GM12864 (cell line): ENCODE measurements around the gene C22orf23.
A peak's percentile ranks its signal among the peaks of the same experiment; 100 is the strongest.

Experiments
- DNase-seq: peaks from one replicate; pipeline ENCODE4 v3.0.0-alpha.2; 2011; ENCODE audit warnings: low read depth
- H3K4me3 ChIP-seq: 2 replicates; pipeline ENCODE4 v1.5.1; 2011; ENCODE audit warnings: mild to moderate bottlenecking, low read depth, low read length, control low read depth
- TF ChIP-seq, protein P1 (sequence below): IDR thresholded peaks from 2 replicates; pipeline ENCODE4 v1.5.1; 2011; ENCODE audit warnings: low read depth, mild to moderate bottlenecking, moderate library complexity, low read length, control low read depth, inconsistent platforms; ENCODE audit errors: missing control alignments

The C22orf23 gene

GRCh38 chr22:37940698-37941376, 12.6 kb downstream of the C22orf23 start:
- TF ChIP-seq, protein P1, sequence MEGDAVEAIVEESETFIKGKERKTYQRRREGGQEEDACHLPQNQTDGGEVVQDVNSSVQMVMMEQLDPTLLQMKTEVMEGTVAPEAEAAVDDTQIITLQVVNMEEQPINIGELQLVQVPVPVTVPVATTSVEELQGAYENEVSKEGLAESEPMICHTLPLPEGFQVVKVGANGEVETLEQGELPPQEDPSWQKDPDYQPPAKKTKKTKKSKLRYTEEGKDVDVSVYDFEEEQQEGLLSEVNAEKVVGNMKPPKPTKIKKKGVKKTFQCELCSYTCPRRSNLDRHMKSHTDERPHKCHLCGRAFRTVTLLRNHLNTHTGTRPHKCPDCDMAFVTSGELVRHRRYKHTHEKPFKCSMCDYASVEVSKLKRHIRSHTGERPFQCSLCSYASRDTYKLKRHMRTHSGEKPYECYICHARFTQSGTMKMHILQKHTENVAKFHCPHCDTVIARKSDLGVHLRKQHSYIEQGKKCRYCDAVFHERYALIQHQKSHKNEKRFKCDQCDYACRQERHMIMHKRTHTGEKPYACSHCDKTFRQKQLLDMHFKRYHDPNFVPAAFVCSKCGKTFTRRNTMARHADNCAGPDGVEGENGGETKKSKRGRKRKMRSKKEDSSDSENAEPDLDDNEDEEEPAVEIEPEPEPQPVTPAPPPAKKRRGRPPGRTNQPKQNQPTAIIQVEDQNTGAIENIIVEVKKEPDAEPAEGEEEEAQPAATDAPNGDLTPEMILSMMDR, result no peak
- no peak for DNase-seq
- H3K4me3 ChIP-seq, result no peak overlapping the region

- DNase-seq, result peak; percentile 40
- no peak overlapping the region for H3K4me3 ChIP-seq
- TF ChIP-seq, protein P1, result peak; percentile 97
Measured at GRCh38 chr22:37933711-37934376, 19.6 kb downstream of the C22orf23 start.

DNA sequence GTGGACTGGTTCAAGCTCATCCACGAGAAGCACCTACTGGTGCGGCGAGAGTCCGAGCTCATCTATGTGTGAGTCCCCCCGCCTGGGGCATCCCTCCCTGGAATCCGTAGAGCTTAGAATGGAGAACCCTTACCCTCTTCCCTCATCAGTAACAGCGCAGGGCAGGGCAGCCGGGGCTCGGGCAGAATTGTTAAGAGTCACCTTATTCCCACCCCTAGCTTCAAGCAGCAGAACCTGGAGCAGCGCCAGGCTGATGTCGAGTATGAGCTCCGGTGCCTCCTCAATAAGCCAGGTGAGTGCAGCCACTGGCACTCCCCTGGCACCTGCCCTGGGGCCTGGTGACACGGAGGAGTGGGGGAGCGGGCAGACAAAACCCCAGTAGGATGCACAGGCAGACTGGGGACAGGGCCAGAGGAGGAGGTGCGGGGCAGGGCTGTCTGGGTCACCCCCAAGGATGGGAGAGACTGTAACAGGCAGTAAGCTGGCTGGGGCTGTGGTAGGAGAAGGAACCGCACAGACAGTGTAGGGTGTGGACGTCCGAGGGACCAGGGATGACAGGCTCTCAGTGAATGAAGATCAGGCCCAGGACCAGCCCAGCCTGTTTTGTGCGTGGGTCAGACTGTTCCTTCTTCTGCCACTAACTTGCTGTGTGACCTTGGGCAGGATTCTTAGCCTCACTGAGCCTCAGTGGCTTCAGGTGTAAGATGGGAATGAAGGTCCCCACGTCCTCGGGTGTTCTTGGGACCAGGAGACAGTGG, 20.4 kb downstream of the C22orf23 start:
- TF ChIP-seq, protein P1, result no peak
- DNase-seq, result no peak
- H3K4me3 ChIP-seq, result no peak overlapping the region

GRCh38 chr22:37932401-37932800, 21.0 kb downstream of the C22orf23 start:
- TF ChIP-seq, protein P1, result no peak
- no peak overlapping the region for H3K4me3 ChIP-seq
- DNase-seq, result no peak

DNA sequence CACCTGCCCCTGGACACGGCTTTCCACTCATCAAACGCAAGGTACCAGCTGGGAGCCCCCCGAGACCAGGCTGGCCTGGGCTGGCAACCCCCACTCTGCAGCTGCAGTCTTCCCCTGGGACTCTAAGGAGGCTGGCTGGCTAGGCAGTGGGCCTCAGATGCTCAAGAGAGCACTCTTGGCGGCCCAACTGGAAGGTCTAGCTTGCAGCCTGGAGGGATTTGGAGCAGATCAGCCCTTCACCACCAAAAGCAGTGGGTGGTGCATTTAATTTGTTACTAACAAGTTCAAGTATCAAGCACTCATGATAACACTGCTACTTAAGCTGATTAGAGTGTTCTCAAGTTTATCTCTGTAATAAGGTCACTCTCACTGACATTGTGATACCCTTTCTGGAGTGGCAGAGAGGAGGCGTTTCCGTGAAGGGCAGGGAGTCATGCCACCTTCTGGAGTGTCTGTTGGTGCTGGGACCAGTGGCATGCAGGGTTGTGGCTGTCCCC, 21.5 kb downstream of the C22orf23 start:
- no peak overlapping the region for H3K4me3 ChIP-seq
- no peak for DNase-seq
- TF ChIP-seq, protein P1, result no peak

DNA sequence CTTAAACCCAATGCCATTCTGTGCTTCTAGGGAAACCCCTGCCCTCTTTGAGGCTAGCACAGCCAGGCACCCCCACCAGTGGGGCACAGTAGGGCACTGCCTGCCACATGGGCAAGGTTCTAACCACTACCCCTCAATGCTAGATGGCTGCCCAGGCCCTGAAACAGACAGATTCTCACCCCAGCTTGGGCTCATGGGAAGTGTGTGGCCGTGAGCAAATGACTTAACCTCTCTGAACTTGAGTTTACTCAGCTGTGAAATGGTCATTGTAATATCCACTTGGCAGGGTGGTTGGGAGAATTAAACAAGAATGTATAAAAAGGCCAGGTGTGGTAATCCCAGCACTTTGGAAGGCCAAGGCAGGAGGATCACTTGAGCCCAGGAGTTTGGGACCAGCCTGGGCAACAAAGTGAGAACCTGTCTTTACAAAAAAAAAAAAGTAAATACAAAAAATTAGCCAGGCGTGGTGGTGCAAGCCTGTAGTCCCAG, 22.4 kb downstream of the C22orf23 start:
- DNase-seq, result no peak
- H3K4me3 ChIP-seq, result no peak overlapping the region
- TF ChIP-seq, protein P1, result no peak
